Calu3 (cell line): ENCODE data around the gene WASF2. TPM values are rescaled to one million over a fixed set of nuclear protein-coding genes. Genes with fewer than 3 reads are reported as not detected.

Source experiments
- BruUV-seq: library from RNA; stranded (reverse); fragments of 400-500 nt; replicated peaks from 2 replicates; lab custom pipeline; 2021; lab: Mats Ljungman, UMichigan
- CTCF ChIA-PET: fragments of 300-600 bp; sonication (Branson Sonifier 250); formaldehyde crosslinking; loops from one replicate; lab custom pipeline; 2022; ENCODE audit warnings: antibody characterized with exemption; lab: Charles Lee
- DNase-seq: peaks from one replicate; pipeline ENCODE4 v3.0.0; 2022
- H3K27ac Mint-ChIP-seq: one replicate; pipeline ENCODE4 v1.8.0; 2022; ENCODE audit warnings: mixed read lengths; ENCODE audit not compliant: unreplicated experiment
- H3K27me3 Mint-ChIP-seq: one replicate; pipeline ENCODE4 v1.8.0; 2022; ENCODE audit warnings: mixed read lengths; ENCODE audit not compliant: unreplicated experiment
- H3K36me3 Mint-ChIP-seq: one replicate; pipeline ENCODE4 v1.8.0; 2022; ENCODE audit warnings: mild to moderate bottlenecking, moderate library complexity, mixed read lengths; ENCODE audit not compliant: insufficient read depth, unreplicated experiment
- H3K4me1 Mint-ChIP-seq: one replicate; pipeline ENCODE4 v1.8.0; 2022; ENCODE audit warnings: mild to moderate bottlenecking, low read depth, mixed read lengths; ENCODE audit not compliant: unreplicated experiment
- H3K4me3 Mint-ChIP-seq: one replicate; pipeline ENCODE4 v1.8.0; 2022; ENCODE audit warnings: mild to moderate bottlenecking, low read depth, moderate library complexity, mixed read lengths; ENCODE audit not compliant: unreplicated experiment
- H3K9me3 Mint-ChIP-seq: one replicate; pipeline ENCODE4 v1.8.0; 2022; ENCODE audit warnings: low read depth, mixed read lengths; ENCODE audit not compliant: unreplicated experiment
- CTCF ChIP-seq: fragments of 200-600 bp; IDR thresholded peaks from one replicate; pipeline ENCODE4 v1.8.0; 2022; ENCODE audit warnings: antibody characterized with exemption; ENCODE audit not compliant: unreplicated experiment
- intact Hi-C: fragments of 100-400 bp; cut with micrococcal nuclease; formaldehyde crosslinking; loops from one replicate; pipeline ENCODE4 v1.10.0; 2022; ENCODE audit not compliant: unreplicated experiment
- total RNA-seq: library from RNA; stranded (reverse); gene quantifications from 2 replicates; pipeline ENCODE4 v1.2.3, GENCODE V29; 2022

WASF2 gene
- total RNA-seq, 1 experiment from 2014 or later: 79.5 TPM

GRCh38 chr1:27405074-27405473 is 84.9 kb downstream of the WASF2 start:
- no TSS peak for BruUV-seq
- intact Hi-C loops: no loop called here
- Mint-ChIP-seq H3K9me3 (no peaks in the 10 kb centered on the region), H3K36me3 (peaks cover 18% of the 10 kb centered on the region), H3K27me3 (no peaks in the 10 kb centered on the region), H3K27ac (no peak overlapping the region), H3K4me3 (no peak overlapping the region), H3K4me1 (no peaks in the 10 kb centered on the region)
- no peak for TF ChIP-seq CTCF
- no peak for DNase-seq
- CTCF ChIA-PET: no interaction called here

- Mint-ChIP-seq H3K27ac (no peak overlapping the region), H3K4me3 (no peak overlapping the region), H3K9me3 (no peaks in the 10 kb centered on the region), H3K36me3 (peaks cover 17% of the 10 kb centered on the region), H3K4me1 (no peaks in the 10 kb centered on the region), H3K27me3 (no peaks in the 10 kb centered on the region)
- no peak for DNase-seq
- no TSS peak for BruUV-seq
- CTCF ChIA-PET: no interaction called here
- intact Hi-C loops: loop anchor here (5.0 kb wide), 1 partner anchor 203 kb away; no protein-coding TSS in a partner anchor
- TF ChIP-seq CTCF: no peak
Observed at GRCh38 chr1:27403931-27404330, 86.0 kb downstream of the WASF2 start.

GRCh38 chr1:27403065-27403726 is 86.8 kb downstream of the WASF2 start:
- Mint-ChIP-seq H3K4me3 (no peak overlapping the region), H3K27me3 (no peaks in the 10 kb centered on the region), H3K36me3 (peaks cover 17% of the 10 kb centered on the region), H3K4me1 (no peaks in the 10 kb centered on the region), H3K9me3 (no peaks in the 10 kb centered on the region), H3K27ac (no peak overlapping the region)
- intact Hi-C loops: loop anchor here (5.0 kb wide), 1 partner anchor 204 kb away; no protein-coding TSS in a partner anchor
- CTCF ChIA-PET: no interaction called here
- BruUV-seq: no TSS peak
- no peak for DNase-seq
- no peak for TF ChIP-seq CTCF

GRCh38 chr1:27402349-27402754 is 87.6 kb downstream of the WASF2 start:
- TF ChIP-seq CTCF: peak; percentile 11
- intact Hi-C loops: loop anchor here (5.0 kb wide), 1 partner anchor 205 kb away; no protein-coding TSS in a partner anchor
- CTCF ChIA-PET: no interaction called here
- BruUV-seq: no TSS peak
- no peaks in the 10 kb centered on the region for H3K4me1 Mint-ChIP-seq
- H3K36me3 Mint-ChIP-seq: peaks cover 19% of the 10 kb centered on the region
- peak; percentile 65 for DNase-seq
- H3K27ac Mint-ChIP-seq: no peak overlapping the region
- H3K27me3 Mint-ChIP-seq: no peaks in the 10 kb centered on the region
- no peaks in the 10 kb centered on the region for H3K9me3 Mint-ChIP-seq
- H3K4me3 Mint-ChIP-seq: no peak overlapping the region
